ENCODE results near the gene GSTA4.
"Not testable (repeated sequence)": the region's sequence is repeated elsewhere in the genome, so short reads cannot be mapped to it uniquely, and the experiment has no call there.

Gene GSTA4

GRCh38 chr6:52969359-52969758 is 25.7 kb downstream of the GSTA4 start:
- no peak for DNase-seq

- DNase-seq, result no peak
Measured at GRCh38 chr6:52966101-52966500, 29.0 kb downstream of the GSTA4 start.

- no peak for DNase-seq
Measured at GRCh38 chr6:52965380-52965779, 29.7 kb downstream of the GSTA4 start.

- no peak for DNase-seq
Measured at GRCh38 chr6:52964318-52964717, 30.8 kb downstream of the GSTA4 start.

DNA sequence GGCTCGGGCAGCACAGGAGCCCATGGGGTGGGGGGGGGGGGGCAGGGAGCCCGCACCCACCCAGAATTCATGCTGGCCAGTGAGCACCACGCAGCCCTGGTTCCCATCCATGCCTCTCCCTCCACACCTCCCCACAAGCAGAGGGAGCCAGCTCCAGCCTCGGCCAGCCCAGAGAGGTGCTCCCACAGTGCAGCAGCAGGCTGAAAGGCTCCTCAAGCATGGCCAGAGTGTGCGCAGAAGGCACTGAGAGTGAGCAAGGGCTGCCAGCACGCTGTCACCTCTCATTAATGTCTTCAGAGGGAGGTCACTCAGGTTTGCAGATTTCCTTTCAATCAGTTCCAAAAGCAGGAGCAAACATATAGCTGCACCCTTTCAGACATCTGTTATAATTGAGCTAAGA is 32.4 kb downstream of the GSTA4 start:
- DNase-seq, result no peak

DNA sequence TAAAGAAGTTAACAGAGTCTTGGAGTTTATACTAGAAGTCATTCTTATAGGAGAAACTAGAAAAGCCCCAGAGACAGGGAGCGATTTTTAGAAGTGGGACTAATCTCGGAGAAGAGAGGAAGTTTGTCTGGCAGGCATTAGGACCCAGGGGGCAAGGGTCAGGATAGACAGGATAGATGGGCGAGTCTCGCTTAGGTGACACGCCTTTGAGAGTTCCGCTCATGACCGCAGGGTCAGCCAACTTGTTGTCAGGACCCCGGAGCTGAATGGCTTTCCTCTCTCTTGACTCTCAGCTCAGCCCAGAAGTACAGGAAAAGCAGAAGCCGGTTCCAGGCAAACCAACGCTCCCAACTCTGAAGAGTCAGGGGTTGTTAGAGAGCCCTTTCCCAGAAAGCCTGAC is 34.1 kb downstream of the GSTA4 start:
- DNase-seq, result not testable (repeated sequence)

DNA sequence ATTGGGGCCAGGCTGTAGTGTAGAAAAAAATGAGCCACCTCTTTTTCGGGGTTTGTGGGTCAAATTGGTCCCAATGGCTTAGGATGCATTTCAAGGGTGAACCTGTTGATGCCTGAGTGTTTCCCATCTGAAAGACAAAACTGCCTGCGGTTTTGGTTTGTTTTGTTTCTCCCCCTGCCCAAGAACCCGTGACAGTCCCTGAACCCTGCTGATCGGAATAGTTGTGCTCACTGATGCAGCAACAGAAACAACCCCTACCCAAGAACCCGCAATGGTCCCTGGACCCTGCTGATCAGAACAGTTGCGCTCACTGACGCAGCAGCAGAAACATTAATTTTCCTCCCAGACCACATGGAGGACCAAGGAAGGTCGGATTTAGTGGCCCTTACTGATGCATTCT is 34.9 kb downstream of the GSTA4 start:
- not testable (repeated sequence) for DNase-seq

GRCh38 chr6:52958546-52959255 is 36.4 kb downstream of the GSTA4 start:
- no peak for DNase-seq

DNA sequence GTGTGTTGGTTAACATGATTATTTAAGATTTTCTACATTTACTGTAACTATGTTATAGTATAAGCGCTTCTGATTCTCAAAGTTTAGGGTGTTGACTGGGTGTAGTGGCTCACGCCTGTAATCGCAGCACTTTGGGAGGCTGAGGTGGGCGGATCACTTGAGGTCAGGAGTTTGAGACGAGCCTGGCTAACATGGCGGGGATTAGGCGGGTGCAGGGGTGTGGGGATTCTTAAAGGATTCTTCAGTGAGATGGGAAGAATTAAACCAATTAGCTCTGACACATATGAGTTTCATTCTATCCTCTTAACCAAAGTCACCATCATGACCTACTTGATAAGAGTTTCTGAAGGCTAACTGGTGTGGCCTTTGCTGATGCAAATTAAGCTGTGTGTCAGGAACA is 39.2 kb downstream of the GSTA4 start:
- DNase-seq, result no peak

DNA sequence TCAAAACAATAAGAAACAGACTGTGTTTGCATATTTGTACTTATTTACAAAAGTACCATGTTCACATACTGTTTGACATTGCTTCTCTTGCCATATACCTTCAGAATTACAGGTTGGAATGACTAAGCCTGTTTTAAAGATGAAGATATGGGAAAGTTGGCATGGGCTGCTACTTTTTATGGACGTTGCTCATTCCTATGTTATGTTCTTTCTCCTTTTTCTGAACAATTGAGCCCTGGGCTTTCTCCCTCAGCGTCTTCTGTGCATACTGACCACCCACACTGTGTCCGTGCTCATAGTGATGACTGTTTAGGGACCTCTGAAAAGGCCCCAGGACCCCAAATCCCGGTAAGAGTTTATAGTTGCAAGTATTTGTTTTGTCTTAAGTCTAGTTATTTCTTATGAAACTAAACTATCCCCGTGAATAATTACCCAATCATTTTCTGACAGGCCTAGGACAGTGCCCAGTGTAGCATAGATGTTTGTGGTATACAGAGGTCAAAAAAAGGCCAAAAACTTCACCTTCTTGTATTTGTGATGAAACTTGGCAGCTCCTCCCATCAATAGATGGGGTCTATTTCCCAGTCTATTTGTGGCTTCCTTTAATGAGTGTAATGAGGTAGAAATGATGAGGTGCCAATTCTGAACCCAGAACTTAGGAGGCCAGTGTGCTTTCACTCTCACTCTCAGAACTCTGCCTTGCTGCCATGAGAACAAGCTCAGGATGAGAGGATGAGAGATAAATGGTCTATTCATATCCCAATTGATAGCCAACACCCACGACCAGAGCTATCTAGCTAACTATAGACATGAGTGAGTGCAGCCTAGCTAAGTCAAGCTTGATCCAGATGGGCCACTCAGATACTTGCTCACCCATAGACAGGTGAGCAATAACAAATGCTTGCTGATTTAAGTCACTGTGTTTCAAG is 40.9 kb downstream of the GSTA4 start:
- no peak for DNase-seq

DNA sequence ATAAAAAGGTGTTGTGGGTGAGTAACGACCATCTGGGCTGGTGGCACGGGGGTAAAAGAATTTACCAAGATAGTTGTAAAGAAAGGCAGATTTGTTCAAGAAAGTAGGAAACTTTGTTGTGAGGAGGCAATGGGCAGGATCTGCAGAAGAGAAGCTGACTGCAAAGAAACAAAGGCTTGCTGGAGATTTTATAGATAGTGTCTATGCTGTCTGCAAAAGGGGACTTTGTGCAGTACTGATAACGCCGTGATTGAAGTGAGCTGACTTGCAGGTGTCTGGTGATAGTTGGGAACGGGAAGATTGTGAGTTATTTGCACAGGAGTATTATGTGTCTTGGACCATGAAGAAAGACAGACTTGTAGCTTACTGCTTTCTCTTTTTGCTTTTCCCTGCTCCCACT is 48.8 kb downstream of the GSTA4 start:
- no peak for DNase-seq

- DNase-seq, result not testable (repeated sequence)
Measured at GRCh38 chr6:52942821-52943220, 52.3 kb downstream of the GSTA4 start.

GRCh38 chr6:52942221-52942620 is 52.9 kb downstream of the GSTA4 start:
- no peak for DNase-seq

DNA sequence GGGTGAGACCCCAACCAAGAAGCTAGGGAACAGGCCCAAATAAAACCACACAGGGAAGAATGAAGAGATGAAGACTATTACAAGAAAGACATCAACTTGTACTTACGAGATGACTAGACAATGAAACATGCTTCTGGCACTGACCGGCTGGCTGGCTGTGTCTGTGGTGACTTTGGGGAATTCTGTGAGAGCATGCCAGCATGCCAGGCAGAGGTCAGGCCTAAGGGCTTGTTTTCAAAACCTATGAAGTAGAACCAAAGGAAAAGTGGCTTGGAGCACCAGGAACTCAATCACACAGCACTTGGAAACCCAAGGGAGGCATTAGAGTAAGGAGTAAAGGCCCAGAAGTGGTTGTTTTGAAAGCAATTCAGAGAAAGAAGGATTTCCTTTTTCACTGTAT is 57.2 kb downstream of the GSTA4 start:
- no peak for DNase-seq

- DNase-seq, result no peak
Measured at GRCh38 chr6:52933778-52934177, 61.3 kb downstream of the GSTA4 start.

GRCh38 chr6:52931351-52931750 is 63.7 kb downstream of the GSTA4 start:
- no peak for DNase-seq

DNA sequence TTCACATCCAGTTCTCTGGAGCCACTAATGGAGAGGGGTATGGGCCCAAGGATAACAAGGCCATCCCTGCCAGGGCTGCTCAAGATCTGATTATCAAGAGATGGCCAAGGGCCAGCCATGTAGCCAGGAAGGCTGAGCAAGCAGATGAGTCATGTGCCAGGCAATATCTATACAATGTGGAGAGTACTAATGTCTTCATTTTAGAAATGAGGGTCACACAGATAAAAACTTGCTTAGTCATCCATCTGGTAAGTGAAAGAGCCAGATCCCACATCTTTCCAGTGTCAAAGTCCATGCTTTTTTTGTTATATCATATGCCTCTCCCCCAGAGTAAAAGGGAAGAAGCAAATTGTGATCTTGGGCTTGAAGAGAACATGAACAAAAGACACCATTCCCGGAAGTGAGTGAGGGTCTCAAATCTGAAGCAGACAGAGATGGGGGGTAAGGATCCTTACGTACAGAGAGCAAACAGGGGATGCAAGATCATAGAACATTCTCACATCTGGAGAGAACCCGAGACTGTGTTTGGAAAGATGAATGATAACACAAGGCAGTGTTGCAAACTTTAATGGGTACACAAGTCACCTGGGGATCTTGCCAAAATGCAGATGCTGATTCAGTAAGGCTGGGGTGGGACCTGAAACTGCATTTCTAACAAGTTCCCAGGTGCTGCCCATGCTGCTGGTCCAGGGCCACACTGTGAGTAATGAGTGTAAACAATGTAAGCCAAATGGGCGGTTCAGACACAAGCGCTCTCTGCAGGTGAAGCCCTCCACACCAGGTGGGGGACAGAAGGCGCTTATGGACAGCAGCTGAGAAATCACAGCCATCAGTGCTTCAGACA is 65.5 kb downstream of the GSTA4 start:
- DNase-seq, result no peak

Data from CD4-positive, alpha-beta T cell treated with Interleukin-12 subunit alpha and Interleukin-12 subunit beta, for 1 hour (primary cell).